T-cell (primary cell): Measurements from ENCODE around the gene BGN. TPM values are rescaled to one million over a fixed set of nuclear protein-coding genes. Genes with fewer than 3 reads are reported as not detected.

Experiments
- ATAC-seq, 4 experiments: fragments of 200-7000 bp in 3 of 4; fragments of 150-1000 bp in 1 of 4; cut with Tn5 transposase; replicated peaks in 1 of 4; 1 replicate in 3 of 4; 2 replicates in 1 of 4; pipeline ENCODE4 v1.10.0; 2021; ENCODE audit warnings: moderate library complexity in 3 of 4, mild to moderate bottlenecking in 2 of 4, moderate number of reproducible peaks in 1 of 4
- CTCF ChIA-PET, 2 donors: fragments of 300-600 bp; sonication (Branson Sonifier 250); formaldehyde crosslinking; loops; one replicate each; lab custom pipeline; 2022; ENCODE audit warnings: antibody characterized with exemption in 2 of 2; lab: Charles Lee
- POLR2A ChIA-PET, 2 donors: fragments of 300-600 bp; sonication (Branson Sonifier 250); formaldehyde crosslinking; loops; one replicate each; lab custom pipeline; 2022; ENCODE audit warnings: antibody characterized with exemption in 2 of 2; lab: Charles Lee
- DNase-seq, 35 experiments: peaks; one replicate each; pipeline versions ENCODE4 v3.0.0 to v3.0.0-alpha.2; 2013 to 2023
- H3K27ac ChIP-seq: one replicate; pipeline ENCODE4 v1.5.1; 2013; ENCODE audit warnings: low read length
- H3K27me3 ChIP-seq, 2 experiments: replicated peaks in 1 of 2; 1 replicate in 1 of 2; 2 replicates in 1 of 2; pipeline versions ENCODE4 v1.6.1 to v1.7.0; 2013; ENCODE audit warnings: low read length in 1 of 2, mixed read lengths in 1 of 2; ENCODE audit not compliant: control insufficient read depth in 2 of 2, insufficient read depth in 2 of 2; ENCODE audit errors: extremely low read depth in 1 of 2
- H3K36me3 ChIP-seq, 2 donors: 1 replicate in 1 of 2; 2 replicates in 1 of 2; pipeline versions ENCODE4 v1.6.1 to v1.7.0; 2013; ENCODE audit warnings: low read length in 1 of 2; ENCODE audit not compliant: control insufficient read depth in 2 of 2, insufficient read depth in 1 of 2; ENCODE audit errors: extremely low read depth in 1 of 2
- H3K4me1 ChIP-seq, 2 experiments: 1 replicate in 1 of 2; 2 replicates in 1 of 2; pipeline versions ENCODE4 v1.6.1 to v1.7.0; 2013; ENCODE audit warnings: low read length in 2 of 2, mixed read lengths in 1 of 2; ENCODE audit not compliant: insufficient read depth in 2 of 2, control insufficient read depth in 1 of 2; ENCODE audit errors: extremely low read depth in 1 of 2
- H3K4me3 ChIP-seq, 2 donors: 1 replicate in 1 of 2; 2 replicates in 1 of 2; pipeline versions ENCODE4 v1.5.1 to v1.7.0; 2013; ENCODE audit warnings: mild to moderate bottlenecking in 2 of 2, low read length in 1 of 2, moderate library complexity in 1 of 2; ENCODE audit not compliant: control insufficient read depth in 1 of 2; ENCODE audit errors: extremely low read depth in 1 of 2
- H3K9me3 ChIP-seq: 2 replicates; pipeline ENCODE4 v1.7.0; 2013
- H3K27ac Mint-ChIP-seq, 2 donors: one replicate each; pipeline ENCODE4 v1.8.0; 2020 to 2021; ENCODE audit warnings: mild to moderate bottlenecking in 2 of 2, mixed read lengths in 2 of 2
- H3K27me3 Mint-ChIP-seq, 2 donors: one replicate each; pipeline ENCODE4 v1.8.0; 2021 to 2022; ENCODE audit warnings: mixed read lengths in 2 of 2
- H3K36me3 Mint-ChIP-seq: one replicate; pipeline ENCODE4 v1.8.0; 2021; ENCODE audit warnings: mixed read lengths
- H3K4me1 Mint-ChIP-seq, 3 donors: one replicate each; pipeline ENCODE4 v1.8.0; 2020 to 2022; ENCODE audit warnings: mixed read lengths in 3 of 3, mild to moderate bottlenecking in 1 of 3
- H3K4me3 Mint-ChIP-seq, 3 donors: one replicate each; pipeline ENCODE4 v1.8.0; 2020 to 2022; ENCODE audit warnings: mild to moderate bottlenecking in 3 of 3, mixed read lengths in 3 of 3, moderate library complexity in 3 of 3
- H3K9me3 Mint-ChIP-seq, 3 donors: one replicate each; pipeline ENCODE4 v1.8.0; 2020 to 2022; ENCODE audit warnings: mixed read lengths in 3 of 3
- WGBS: methylation state at CpG from one replicate; pipeline ENCODE4 v1.1.5; 2013; ENCODE audit warnings: missing lambda C conversion rate; ENCODE audit not compliant: insufficient coverage; 5-methylcytosine and 5-hydroxymethylcytosine counted together
- total RNA-seq, 35 experiments: library from RNA in 6 of 35; stranded (reverse) in 6 of 35; fragments of 120-200 nt in 1 of 35; gene quantifications; one replicate each; pipeline versions ENCODE4 v1.2.1 to v1.2.4 and lab custom pipeline; 2013 to 2026

BGN gene
- total RNA-seq, 5 donors from 2014 or later (not counting 1 experiment from before 2014, with no cell fraction given): 0.25 to 0.70 (median 0.30) TPM; not detected in 2

GRCh38 chrX:153499341-153499740 lies 4.6 kb downstream of the BGN start:
- Mint-ChIP-seq H3K4me3 (no peak overlapping the region), H3K9me3 (no peaks in the 10 kb centered on the region), H3K27ac (no peak overlapping the region), H3K4me1 (no peaks in the 10 kb centered on the region), H3K36me3 (no peaks in the 10 kb centered on the region), H3K27me3 (peaks cover 4 to 6% of the 10 kb centered on the region in 2 donors)
- ATAC-seq (no peak), DNase-seq (no peak)
- Histone ChIP-seq H3K36me3 (no peaks in the 10 kb centered on the region), H3K9me3 (no peaks in the 10 kb centered on the region), H3K4me1 (peaks cover 0 to 3% of the 10 kb centered on the region in 2 experiments), H3K4me3 (no peak overlapping the region), H3K27ac (no peak overlapping the region), H3K27me3 (peaks cover 0 to 21% of the 10 kb centered on the region in 2 experiments)
- POLR2A ChIA-PET: no interaction called here
- WGBS: 90% methylated on average over 6 of the region's 15 CpGs
- CTCF ChIA-PET: no interaction called here

- H3K4me1 Mint-ChIP-seq: no peaks in the 10 kb centered on the region
- no peaks in the 10 kb centered on the region for H3K9me3 Mint-ChIP-seq
- H3K27ac Mint-ChIP-seq: no peak overlapping the region
- WGBS: 85% methylated on average over 15 of the region's 17 CpGs
- no peaks in the 10 kb centered on the region for H3K36me3 Mint-ChIP-seq
- Histone ChIP-seq H3K27me3 (peaks cover 0 to 20% of the 10 kb centered on the region in 2 experiments), H3K36me3 (no peaks in the 10 kb centered on the region), H3K27ac (no peak overlapping the region), H3K4me1 (peaks cover 0 to 2% of the 10 kb centered on the region in 2 experiments), H3K4me3 (no peak overlapping the region), H3K9me3 (no peaks in the 10 kb centered on the region)
- DNase-seq (no peak), ATAC-seq (no peak)
- ChIA-PET POLR2A (no interaction called here), CTCF (no interaction called here)
- no peak overlapping the region for H3K4me3 Mint-ChIP-seq
- peaks cover 4 to 6% of the 10 kb centered on the region in 2 donors for H3K27me3 Mint-ChIP-seq
Observed at GRCh38 chrX:153499876-153500275, 5.1 kb downstream of the BGN start.

- DNase-seq (no peak), ATAC-seq (no peak)
- Histone ChIP-seq H3K4me1 (no peaks in the 10 kb centered on the region), H3K27ac (no peak overlapping the region), H3K36me3 (no peaks in the 10 kb centered on the region), H3K4me3 (no peak overlapping the region), H3K9me3 (no peaks in the 10 kb centered on the region), H3K27me3 (peaks cover 0 to 12% of the 10 kb centered on the region in 2 experiments)
- Mint-ChIP-seq H3K4me1 (no peaks in the 10 kb centered on the region), H3K9me3 (no peaks in the 10 kb centered on the region), H3K27ac (no peak overlapping the region), H3K36me3 (no peaks in the 10 kb centered on the region), H3K4me3 (no peak overlapping the region), H3K27me3 (peaks cover 0 to 4% of the 10 kb centered on the region in 2 donors)
- 82% methylated on average over 8 of the region's 9 CpGs for WGBS
- POLR2A ChIA-PET: no interaction called here
- CTCF ChIA-PET: no interaction called here
Observed at GRCh38 chrX:153500676-153501280, 6.0 kb downstream of the BGN start.

- Histone ChIP-seq H3K27ac (no peak overlapping the region), H3K27me3 (peaks cover 0 to 6% of the 10 kb centered on the region in 2 experiments), H3K36me3 (no peaks in the 10 kb centered on the region), H3K9me3 (no peaks in the 10 kb centered on the region), H3K4me1 (no peaks in the 10 kb centered on the region), H3K4me3 (no peak overlapping the region)
- Mint-ChIP-seq H3K9me3 (no peaks in the 10 kb centered on the region), H3K27me3 (peaks cover 0 to 4% of the 10 kb centered on the region in 2 donors), H3K4me1 (no peaks in the 10 kb centered on the region), H3K27ac (no peak overlapping the region), H3K36me3 (no peaks in the 10 kb centered on the region), H3K4me3 (no peak overlapping the region)
- ATAC-seq (no peak), DNase-seq (no peak)
- POLR2A ChIA-PET: no interaction called here
- CTCF ChIA-PET: no interaction called here
- 92% methylated on average over 3 of the region's 8 CpGs for WGBS
Observed at GRCh38 chrX:153501530-153501929, 6.8 kb downstream of the BGN start.

- H3K4me1 ChIP-seq: peaks cover 0 to 2% of the 10 kb centered on the region in 2 experiments
- no peaks in the 10 kb centered on the region for H3K36me3 ChIP-seq
- no peak overlapping the region for H3K4me3 ChIP-seq
- DNase-seq (no peak), ATAC-seq (no peak)
- ChIA-PET CTCF (interaction anchor here in 1 of 2 donors (0.7 kb wide), 1 partner anchor 97 kb away, joined by 4 read pairs; no protein-coding TSS in a partner anchor), POLR2A (no interaction called here)
- 71% methylated on average over 1 of the region's 10 CpGs for WGBS
- H3K27ac Mint-ChIP-seq: no peak overlapping the region
- no peak overlapping the region for H3K27ac ChIP-seq
- no peaks in the 10 kb centered on the region for H3K9me3 ChIP-seq
- H3K4me3 Mint-ChIP-seq: no peak overlapping the region
- H3K27me3 ChIP-seq: peaks cover 0 to 8% of the 10 kb centered on the region in 2 experiments
- H3K4me1 Mint-ChIP-seq: peaks cover 0 to 3% (median under 1%) of the 10 kb centered on the region in 3 donors
- no peaks in the 10 kb centered on the region for H3K36me3 Mint-ChIP-seq
- H3K27me3 Mint-ChIP-seq: peaks cover 0 to 4% of the 10 kb centered on the region in 2 donors
- no peaks in the 10 kb centered on the region for H3K9me3 Mint-ChIP-seq
Observed at GRCh38 chrX:153502131-153502530, 7.4 kb downstream of the BGN start.

- Histone ChIP-seq H3K36me3 (no peaks in the 10 kb centered on the region), H3K4me1 (peaks cover 0 to 8% of the 10 kb centered on the region in 2 experiments), H3K27me3 (peaks cover 0 to 9% of the 10 kb centered on the region in 2 experiments), H3K27ac (no peak overlapping the region), H3K4me3 (no peak overlapping the region), H3K9me3 (no peaks in the 10 kb centered on the region)
- Mint-ChIP-seq H3K4me3 (no peak overlapping the region), H3K27me3 (peaks cover 0 to 1% of the 10 kb centered on the region in 2 donors), H3K9me3 (no peaks in the 10 kb centered on the region), H3K4me1 (peaks cover 3 to 10% (median 5%) of the 10 kb centered on the region in 3 donors), H3K27ac (no peak overlapping the region), H3K36me3 (no peaks in the 10 kb centered on the region)
- ATAC-seq (no peak), DNase-seq (no peak)
- CTCF ChIA-PET: no interaction called here
- no CpG with 5 or more reads among the region's 14 CpGs for WGBS
- POLR2A ChIA-PET: no interaction called here
Observed at GRCh38 chrX:153502796-153503195, 8.0 kb downstream of the BGN start.
